ENCODE results near the gene ZMYND8.

- TF ChIP-seq, protein P1, sequence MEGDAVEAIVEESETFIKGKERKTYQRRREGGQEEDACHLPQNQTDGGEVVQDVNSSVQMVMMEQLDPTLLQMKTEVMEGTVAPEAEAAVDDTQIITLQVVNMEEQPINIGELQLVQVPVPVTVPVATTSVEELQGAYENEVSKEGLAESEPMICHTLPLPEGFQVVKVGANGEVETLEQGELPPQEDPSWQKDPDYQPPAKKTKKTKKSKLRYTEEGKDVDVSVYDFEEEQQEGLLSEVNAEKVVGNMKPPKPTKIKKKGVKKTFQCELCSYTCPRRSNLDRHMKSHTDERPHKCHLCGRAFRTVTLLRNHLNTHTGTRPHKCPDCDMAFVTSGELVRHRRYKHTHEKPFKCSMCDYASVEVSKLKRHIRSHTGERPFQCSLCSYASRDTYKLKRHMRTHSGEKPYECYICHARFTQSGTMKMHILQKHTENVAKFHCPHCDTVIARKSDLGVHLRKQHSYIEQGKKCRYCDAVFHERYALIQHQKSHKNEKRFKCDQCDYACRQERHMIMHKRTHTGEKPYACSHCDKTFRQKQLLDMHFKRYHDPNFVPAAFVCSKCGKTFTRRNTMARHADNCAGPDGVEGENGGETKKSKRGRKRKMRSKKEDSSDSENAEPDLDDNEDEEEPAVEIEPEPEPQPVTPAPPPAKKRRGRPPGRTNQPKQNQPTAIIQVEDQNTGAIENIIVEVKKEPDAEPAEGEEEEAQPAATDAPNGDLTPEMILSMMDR (IDR thresholded peaks at IDR 0.05): no peak
- no peak for TF ChIP-seq POLR2A (IDR thresholded peaks at IDR 0.05)
Measured at GRCh38 chr20:47191074-47191673, 165.3 kb downstream of the ZMYND8 start.

All from Peyer's patch (tissue), 4 donors.